DMS153 treated with DMSO at 0.1 percent for 48 hours (cell line): ENCODE data around the gene EMX1.

Experiments
- DNase-seq: peaks from one replicate; lab custom pipeline; 2025; ENCODE audit not compliant: unreplicated experiment; lab: John Stamatoyannopoulos, UW

Gene EMX1

GRCh38 chr2:72924353-72925240 lies 7.3 kb downstream of the EMX1 start:
- DNase-seq = no peak

DNA sequence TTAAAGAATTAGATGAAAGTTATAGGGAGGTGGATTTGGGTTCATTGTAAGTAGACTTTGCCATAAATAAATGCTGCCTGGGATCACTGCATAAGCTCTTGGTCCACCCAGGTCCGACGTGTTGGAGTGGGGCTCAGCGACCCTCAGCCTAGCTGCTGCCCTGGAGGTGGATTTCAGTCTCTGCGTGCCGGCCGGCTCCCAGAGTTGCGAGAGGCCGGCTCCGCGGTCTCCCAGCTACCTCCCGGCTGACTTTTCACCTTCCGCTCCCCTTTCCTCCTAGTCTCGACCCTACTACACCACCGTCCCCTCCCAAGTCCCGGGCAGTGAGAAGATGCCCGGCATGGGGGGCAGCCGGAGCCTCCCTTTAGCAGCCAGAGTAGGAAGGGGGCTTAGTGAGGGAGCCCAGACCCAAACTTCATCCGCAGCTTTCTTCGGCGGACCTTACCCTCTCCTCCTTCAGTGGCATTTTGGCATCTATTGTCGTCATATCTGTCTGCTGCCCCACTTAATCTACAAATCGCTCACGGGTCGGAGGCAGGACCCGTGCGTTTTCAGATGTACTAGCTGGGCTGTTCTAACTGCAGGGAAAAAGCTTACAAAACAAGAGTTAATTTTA lies 8.1 kb downstream of the EMX1 start:
- no peak for DNase-seq

GRCh38 chr2:72926368-72926767 lies 9.0 kb downstream of the EMX1 start:
- DNase-seq = no peak

DNA sequence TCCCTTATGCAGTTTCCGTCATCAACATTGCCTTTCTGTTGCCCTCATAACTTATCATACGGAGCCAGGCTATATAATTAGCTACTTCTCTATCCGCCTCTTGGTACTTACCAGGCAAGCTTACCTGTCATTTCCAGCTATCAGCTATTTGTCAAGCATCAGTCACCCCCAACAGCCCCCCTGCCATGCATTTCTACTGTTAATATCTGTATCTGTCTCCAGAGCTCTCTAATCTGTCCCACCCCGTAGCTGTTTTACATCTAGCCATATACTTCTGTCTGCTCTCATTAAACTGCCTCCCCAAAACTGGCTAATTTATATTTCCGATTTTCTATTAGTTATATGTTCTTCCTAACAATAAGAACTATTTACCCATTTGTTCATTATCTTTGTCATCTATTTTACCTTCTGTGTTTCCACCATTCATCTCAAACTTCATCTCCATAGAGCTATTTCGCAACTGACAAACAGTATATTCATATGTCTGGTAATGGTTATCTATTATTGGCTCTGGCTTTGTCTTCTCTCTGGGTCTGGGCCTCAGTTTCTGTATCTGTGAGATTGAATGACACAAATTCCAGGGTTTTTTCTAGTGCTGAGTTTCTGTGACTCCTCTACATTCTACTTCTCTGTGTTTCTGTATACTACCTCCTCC lies 9.6 kb downstream of the EMX1 start:
- no peak for DNase-seq

DNA sequence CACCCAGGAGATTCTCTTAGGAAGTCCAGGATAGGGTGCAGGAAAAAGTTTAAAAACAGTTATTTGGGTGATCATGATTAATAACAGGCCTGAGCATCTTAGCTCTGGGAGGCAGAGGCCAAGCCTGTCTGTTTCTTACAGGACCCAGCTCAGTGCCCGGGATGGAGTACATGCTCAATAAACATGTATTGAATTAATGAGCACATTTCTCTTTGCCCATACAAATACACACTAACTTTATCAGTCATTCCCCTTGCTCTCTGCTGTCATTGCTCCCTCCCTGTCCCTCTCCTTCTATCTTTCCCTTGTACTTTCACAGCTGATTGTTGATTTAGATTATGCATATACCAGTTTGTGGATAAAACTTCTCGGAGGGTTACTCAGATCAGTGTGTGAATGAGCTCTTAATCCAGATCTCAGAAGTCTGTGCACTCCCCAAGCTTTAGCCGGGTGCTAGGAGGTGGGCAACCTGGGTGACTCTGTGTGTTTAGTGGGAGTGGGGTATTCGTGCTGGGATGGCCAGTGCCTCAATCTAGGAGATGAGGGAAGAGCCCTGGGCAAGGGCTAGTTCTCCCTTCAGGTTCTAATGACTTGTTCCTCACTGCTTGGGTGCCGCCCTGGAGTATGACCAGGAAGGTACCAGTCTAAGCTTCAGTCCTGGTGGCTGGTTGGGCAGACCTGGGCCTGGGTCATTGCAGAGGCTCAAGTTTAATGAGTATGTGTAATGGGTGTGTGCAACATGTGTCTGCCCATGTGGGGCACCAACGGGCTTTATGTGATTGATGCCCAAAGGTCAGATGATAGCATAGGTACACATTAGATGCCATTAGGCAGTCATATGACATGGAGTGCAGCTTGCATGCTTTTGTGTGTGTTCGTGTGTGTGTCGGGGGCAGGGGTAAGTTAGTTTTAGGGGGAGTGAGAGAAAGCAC lies 10.6 kb downstream of the EMX1 start:
- DNase-seq = no peak

GRCh38 chr2:72929010-72929409 lies 11.7 kb downstream of the EMX1 start:
- DNase-seq = no peak

- no peak for DNase-seq
Measured at GRCh38 chr2:72931280-72931910, 14.1 kb downstream of the EMX1 start.

- DNase-seq = no peak
Measured at GRCh38 chr2:72932045-72932740, 14.9 kb downstream of the EMX1 start.

- DNase-seq = no peak
Measured at GRCh38 chr2:72932805-72933204, 15.5 kb downstream of the EMX1 start.

DNA sequence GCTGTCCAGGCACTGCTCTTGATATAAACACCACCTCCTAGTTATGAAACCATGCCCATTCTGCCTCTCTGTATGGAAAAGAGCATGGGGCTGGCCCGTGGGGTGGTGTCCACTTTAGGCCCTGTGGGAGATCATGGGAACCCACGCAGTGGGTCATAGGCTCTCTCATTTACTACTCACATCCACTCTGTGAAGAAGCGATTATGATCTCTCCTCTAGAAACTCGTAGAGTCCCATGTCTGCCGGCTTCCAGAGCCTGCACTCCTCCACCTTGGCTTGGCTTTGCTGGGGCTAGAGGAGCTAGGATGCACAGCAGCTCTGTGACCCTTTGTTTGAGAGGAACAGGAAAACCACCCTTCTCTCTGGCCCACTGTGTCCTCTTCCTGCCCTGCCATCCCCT lies 15.9 kb downstream of the EMX1 start:
- no peak for DNase-seq

DNA sequence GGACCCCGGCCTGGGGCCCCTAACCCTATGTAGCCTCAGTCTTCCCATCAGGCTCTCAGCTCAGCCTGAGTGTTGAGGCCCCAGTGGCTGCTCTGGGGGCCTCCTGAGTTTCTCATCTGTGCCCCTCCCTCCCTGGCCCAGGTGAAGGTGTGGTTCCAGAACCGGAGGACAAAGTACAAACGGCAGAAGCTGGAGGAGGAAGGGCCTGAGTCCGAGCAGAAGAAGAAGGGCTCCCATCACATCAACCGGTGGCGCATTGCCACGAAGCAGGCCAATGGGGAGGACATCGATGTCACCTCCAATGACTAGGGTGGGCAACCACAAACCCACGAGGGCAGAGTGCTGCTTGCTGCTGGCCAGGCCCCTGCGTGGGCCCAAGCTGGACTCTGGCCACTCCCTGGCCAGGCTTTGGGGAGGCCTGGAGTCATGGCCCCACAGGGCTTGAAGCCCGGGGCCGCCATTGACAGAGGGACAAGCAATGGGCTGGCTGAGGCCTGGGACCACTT lies 16.4 kb downstream of the EMX1 start:
- DNase-seq = no peak

DNA sequence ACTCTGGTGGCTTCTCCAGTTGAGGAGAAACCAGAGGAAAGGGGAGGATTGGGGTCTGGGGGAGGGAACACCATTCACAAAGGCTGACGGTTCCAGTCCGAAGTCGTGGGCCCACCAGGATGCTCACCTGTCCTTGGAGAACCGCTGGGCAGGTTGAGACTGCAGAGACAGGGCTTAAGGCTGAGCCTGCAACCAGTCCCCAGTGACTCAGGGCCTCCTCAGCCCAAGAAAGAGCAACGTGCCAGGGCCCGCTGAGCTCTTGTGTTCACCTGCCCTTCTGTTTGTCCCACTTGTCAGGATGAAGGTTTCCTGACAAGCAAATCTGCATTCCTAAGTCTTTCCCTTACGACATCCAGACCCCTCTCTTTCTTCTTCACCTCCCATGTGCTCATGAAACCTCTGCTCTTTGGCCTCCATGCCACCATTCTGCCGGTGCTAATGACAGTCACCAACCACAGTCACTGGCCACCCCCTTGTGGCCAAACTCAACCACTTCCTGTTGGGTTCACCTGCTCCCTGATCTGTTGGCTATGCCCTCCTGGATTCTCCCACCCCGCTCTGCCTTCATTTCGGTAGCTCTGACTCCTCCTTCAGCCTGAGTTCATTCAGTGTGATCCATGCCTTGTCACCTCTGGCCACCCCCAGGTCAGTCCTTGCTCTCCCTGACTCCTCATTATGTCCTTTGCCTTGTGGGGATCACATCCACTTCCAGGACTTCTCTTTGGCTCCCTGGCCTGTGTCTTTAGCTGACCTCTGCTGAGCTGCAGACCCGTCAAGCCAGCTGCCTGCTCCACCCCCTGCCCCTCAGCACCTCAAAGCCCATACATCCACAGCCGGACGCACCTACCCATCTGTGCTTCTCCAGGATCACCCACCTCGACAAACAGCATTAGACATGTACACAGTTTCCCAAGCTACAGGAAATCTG lies 17.6 kb downstream of the EMX1 start:
- DNase-seq = no peak

DNA sequence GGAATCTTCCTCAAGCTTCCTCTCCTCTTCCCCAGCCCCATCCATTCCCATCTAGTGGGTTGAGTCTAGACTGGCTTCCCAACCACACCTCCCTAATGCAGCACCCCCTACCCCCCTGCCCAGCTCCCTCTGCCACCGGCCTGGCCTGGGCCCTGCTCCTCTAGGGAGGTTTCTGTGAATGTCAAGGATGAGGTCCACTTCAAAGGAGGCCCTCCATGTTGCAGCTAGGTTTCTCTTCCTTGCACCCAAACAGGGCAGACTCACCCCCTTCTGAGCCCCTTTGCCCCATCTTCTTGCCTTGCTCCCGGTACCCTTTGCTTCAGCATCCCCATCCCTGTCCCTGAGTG lies 18.3 kb downstream of the EMX1 start:
- no peak for DNase-seq

DNA sequence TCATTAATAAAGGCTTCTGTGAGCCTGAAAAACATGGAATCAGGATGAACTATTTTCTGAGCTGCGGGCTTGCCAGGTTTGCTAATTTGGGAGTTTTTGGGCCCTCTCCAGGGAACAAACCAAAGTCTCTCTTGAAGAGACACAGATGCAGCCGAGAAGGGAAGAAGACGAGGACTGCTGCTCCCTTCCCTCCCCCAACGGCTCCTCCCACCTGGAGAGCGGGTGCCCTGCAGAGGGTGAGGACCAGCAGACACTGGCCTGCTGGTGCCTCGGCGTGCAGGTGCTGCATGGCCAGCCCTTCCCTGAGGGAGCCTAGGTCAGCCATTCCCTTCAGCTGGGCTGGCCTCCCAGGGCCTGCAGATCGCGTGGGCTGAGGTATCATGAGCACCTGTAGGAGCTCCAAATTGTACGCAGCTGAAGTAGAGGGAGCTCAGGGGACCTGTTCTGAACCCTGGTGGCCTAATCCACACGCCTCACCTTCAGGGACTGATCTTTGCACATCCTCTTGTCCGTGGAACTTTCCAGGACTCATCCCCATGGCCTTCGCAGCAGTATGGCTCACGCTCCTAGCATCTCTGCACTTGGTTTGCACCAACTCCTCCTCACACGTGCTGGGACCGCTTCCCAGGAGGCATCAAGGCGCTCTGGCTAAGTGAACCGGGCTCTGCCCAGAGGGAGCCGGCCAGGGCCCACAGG lies 19.5 kb downstream of the EMX1 start:
- no peak for DNase-seq

DNA sequence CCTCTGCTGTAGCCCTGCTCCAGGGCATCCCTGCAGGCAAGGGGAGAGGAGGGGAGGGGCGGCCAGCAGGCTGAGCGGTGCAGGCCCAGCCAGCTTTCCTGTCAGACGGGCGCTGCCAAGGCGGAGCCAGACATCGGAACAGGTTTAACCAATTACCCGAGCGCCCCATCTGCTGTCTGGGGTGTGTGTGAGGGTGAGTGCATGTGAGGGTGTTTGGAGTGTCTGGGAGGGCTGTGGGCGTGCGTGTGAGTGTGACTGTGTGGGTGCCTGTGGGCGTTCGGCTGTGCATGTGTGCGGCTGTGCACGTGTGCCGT lies 20.0 kb downstream of the EMX1 start:
- no peak for DNase-seq

DNA sequence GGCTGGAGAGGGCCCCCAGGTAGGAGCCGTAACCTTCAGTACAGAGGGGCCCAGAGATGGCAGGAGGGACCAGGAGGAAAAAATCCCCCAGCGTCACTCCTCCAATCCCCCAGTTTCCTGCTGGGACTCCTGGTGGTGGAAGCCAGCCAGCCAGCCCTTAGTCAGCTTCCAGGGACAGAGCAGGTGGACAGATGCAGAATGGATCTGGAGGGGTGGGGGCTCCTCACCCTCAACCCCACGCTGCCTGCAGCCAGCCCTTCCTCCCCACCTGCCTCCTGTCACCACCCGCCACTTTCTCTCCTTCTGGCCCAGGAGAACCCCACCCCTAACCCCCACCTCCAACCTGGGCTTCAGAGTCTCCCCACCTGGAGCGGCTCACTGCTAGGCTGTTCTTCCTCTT lies 21.1 kb downstream of the EMX1 start:
- DNase-seq = no peak

DNA sequence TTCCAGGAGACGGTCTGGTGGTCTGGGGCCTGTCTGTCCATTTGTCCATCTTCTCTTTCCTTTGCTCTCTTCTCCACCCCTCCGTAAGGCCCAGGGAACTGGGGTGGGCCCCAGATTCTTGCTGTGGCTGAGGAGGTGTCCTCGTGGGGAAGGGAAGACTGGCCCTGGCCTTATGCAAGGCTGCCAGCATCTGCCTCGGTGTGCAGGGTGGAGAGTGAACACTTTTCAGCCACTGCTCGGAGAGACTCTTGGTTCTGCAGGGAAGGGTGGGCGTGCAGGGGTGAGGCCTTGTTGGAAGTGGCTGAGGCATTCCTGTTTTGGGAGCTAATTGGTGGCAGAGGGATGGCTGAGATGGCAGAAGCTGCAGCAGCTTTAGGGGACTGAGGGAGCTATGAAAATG lies 23.0 kb downstream of the EMX1 start:
- no peak for DNase-seq

GRCh38 chr2:72940786-72941185 lies 23.5 kb downstream of the EMX1 start:
- DNase-seq = no peak
